ENCODE measurements around the gene STAG1.
"Not testable (repeated sequence)": the region's sequence is repeated elsewhere in the genome, so short reads cannot be mapped to it uniquely, and the experiment has no call there.

The STAG1 gene

GRCh38 chr3:136749091-136749490 lies 3.1 kb downstream of the STAG1 start:
- no peak for FAIRE-seq

GRCh38 chr3:136745916-136746315 lies 6.3 kb downstream of the STAG1 start:
- FAIRE-seq: no peak
- no peak for DNase-seq (ENCODE audit: low spot score)

More at GRCh38 chr3:136749091-136749490, 3.1 kb downstream of the STAG1 start:
- no peak for DNase-seq (ENCODE audit: low spot score)

- DNase-seq (ENCODE audit: low spot score): no peak
Measured at GRCh38 chr3:136741063-136741462, 11.1 kb downstream of the STAG1 start.

GRCh38 chr3:136740351-136740958 lies 11.7 kb downstream of the STAG1 start:
- no peak for DNase-seq (ENCODE audit: low spot score)
- no peak for FAIRE-seq

More at GRCh38 chr3:136741063-136741462, 11.1 kb downstream of the STAG1 start:
- no peak for FAIRE-seq

- not testable (repeated sequence) for DNase-seq (ENCODE audit: low spot score); FAIRE-seq
Measured at GRCh38 chr3:136736950-136737349, 15.2 kb downstream of the STAG1 start.

- FAIRE-seq (no peak), DNase-seq (ENCODE audit: low spot score) (no peak)
Measured at GRCh38 chr3:136735103-136735502, 17.1 kb downstream of the STAG1 start.

GRCh38 chr3:136734382-136735070 lies 17.7 kb downstream of the STAG1 start:
- FAIRE-seq: no peak
- DNase-seq (ENCODE audit: low spot score): no peak

GRCh38 chr3:136733317-136733833 lies 18.8 kb downstream of the STAG1 start:
- DNase-seq (ENCODE audit: low spot score): no peak
- no peak for FAIRE-seq

GRCh38 chr3:136731274-136731884 lies 20.8 kb downstream of the STAG1 start:
- FAIRE-seq (no peak), DNase-seq (ENCODE audit: low spot score) (no peak)

GRCh38 chr3:136730595-136731273 lies 21.4 kb downstream of the STAG1 start:
- DNase-seq (ENCODE audit: low spot score) (no peak), FAIRE-seq (no peak)

GRCh38 chr3:136728918-136729317 lies 23.3 kb downstream of the STAG1 start:
- FAIRE-seq: no peak
- no peak for DNase-seq (ENCODE audit: low spot score)

- FAIRE-seq (no peak), DNase-seq (ENCODE audit: low spot score) (no peak)
Measured at GRCh38 chr3:136728473-136728872, 23.7 kb downstream of the STAG1 start.

GRCh38 chr3:136725468-136725867 lies 26.7 kb downstream of the STAG1 start:
- no peak for DNase-seq (ENCODE audit: low spot score)
- no peak for FAIRE-seq

- FAIRE-seq; DNase-seq (ENCODE audit: low spot score): not testable (repeated sequence)
Measured at GRCh38 chr3:136722916-136723315, 29.3 kb downstream of the STAG1 start.

GRCh38 chr3:136722399-136722798 lies 29.8 kb downstream of the STAG1 start:
- not testable (repeated sequence) for DNase-seq (ENCODE audit: low spot score); FAIRE-seq

GRCh38 chr3:136720091-136720490 lies 32.1 kb downstream of the STAG1 start:
- FAIRE-seq (no peak), DNase-seq (ENCODE audit: low spot score) (no peak)

- no peak for FAIRE-seq
- DNase-seq (ENCODE audit: low spot score): no peak
Measured at GRCh38 chr3:136716629-136717028, 35.5 kb downstream of the STAG1 start.

- DNase-seq (ENCODE audit: low spot score) (no peak), FAIRE-seq (no peak)
Measured at GRCh38 chr3:136714020-136714419, 38.2 kb downstream of the STAG1 start.

- no peak for DNase-seq (ENCODE audit: low spot score)
- no peak for FAIRE-seq
Measured at GRCh38 chr3:136712941-136713340, 39.2 kb downstream of the STAG1 start.

- not testable (repeated sequence) for DNase-seq (ENCODE audit: low spot score); FAIRE-seq
Measured at GRCh38 chr3:136711888-136712287, 40.3 kb downstream of the STAG1 start.

- no peak for FAIRE-seq
- DNase-seq (ENCODE audit: low spot score): no peak
Measured at GRCh38 chr3:136711277-136711676, 40.9 kb downstream of the STAG1 start.

GRCh38 chr3:136709775-136710174 lies 42.4 kb downstream of the STAG1 start:
- not testable (repeated sequence) for FAIRE-seq; DNase-seq (ENCODE audit: low spot score)

Measured in urothelium cell line (cell line).